ENCODE results near the gene KLF15.

The KLF15 gene

GRCh38 chr3:126300001-126300760 is 57.0 kb downstream of the KLF15 start:
- H3K27me3 ChIP-seq (ENCODE audit: insufficient read depth, low read depth, severe bottlenecking): no peaks in the 10 kb centered on the region
- DNase-seq: no peak
- peaks cover 4% of the 10 kb centered on the region for H3K9me3 ChIP-seq (ENCODE audit: severe bottlenecking)
- TF ChIP-seq CTCF (IDR thresholded peaks at IDR 0.05; ENCODE audit: low read depth, low read length): no peak
- no peak overlapping the region for H3K27ac ChIP-seq
- no peaks in the 10 kb centered on the region for H3K36me3 ChIP-seq
- no peak overlapping the region for H3K4me3 ChIP-seq (ENCODE audit: low read depth, low read length)

GRCh38 chr3:126295407-126295939 is 61.7 kb downstream of the KLF15 start:
- no peaks in the 10 kb centered on the region for H3K36me3 ChIP-seq
- H3K27me3 ChIP-seq (ENCODE audit: insufficient read depth, low read depth, severe bottlenecking): no peaks in the 10 kb centered on the region
- H3K27ac ChIP-seq: no peak overlapping the region
- H3K4me3 ChIP-seq (ENCODE audit: low read depth, low read length): no peak overlapping the region
- H3K9me3 ChIP-seq (ENCODE audit: severe bottlenecking): no peaks in the 10 kb centered on the region
- no peak for DNase-seq
- no peak for TF ChIP-seq CTCF (IDR thresholded peaks at IDR 0.05; ENCODE audit: low read depth, low read length)

- Histone ChIP-seq H3K36me3 (no peaks in the 10 kb centered on the region), H3K4me3 (ENCODE audit: low read depth, low read length) (no peak overlapping the region), H3K27ac (no peak overlapping the region), H3K27me3 (ENCODE audit: insufficient read depth, low read depth, severe bottlenecking) (no peaks in the 10 kb centered on the region), H3K9me3 (ENCODE audit: severe bottlenecking) (no peaks in the 10 kb centered on the region)
- DNase-seq: no peak
- no peak for TF ChIP-seq CTCF (IDR thresholded peaks at IDR 0.05; ENCODE audit: low read depth, low read length)
Observed at GRCh38 chr3:126294211-126294808, 62.9 kb downstream of the KLF15 start.

GRCh38 chr3:126293370-126294082 is 63.7 kb downstream of the KLF15 start:
- no peak for TF ChIP-seq CTCF (IDR thresholded peaks at IDR 0.05; ENCODE audit: low read depth, low read length)
- no peaks in the 10 kb centered on the region for H3K27me3 ChIP-seq (ENCODE audit: insufficient read depth, low read depth, severe bottlenecking)
- H3K4me3 ChIP-seq (ENCODE audit: low read depth, low read length): no peak overlapping the region
- H3K27ac ChIP-seq: no peak overlapping the region
- no peaks in the 10 kb centered on the region for H3K36me3 ChIP-seq
- no peaks in the 10 kb centered on the region for H3K9me3 ChIP-seq (ENCODE audit: severe bottlenecking)
- DNase-seq: no peak
